ENCODE measurements around the gene TMEM151B.
A peak's percentile ranks its signal among the peaks of the same experiment; 100 is the strongest.

TMEM151B gene

DNA sequence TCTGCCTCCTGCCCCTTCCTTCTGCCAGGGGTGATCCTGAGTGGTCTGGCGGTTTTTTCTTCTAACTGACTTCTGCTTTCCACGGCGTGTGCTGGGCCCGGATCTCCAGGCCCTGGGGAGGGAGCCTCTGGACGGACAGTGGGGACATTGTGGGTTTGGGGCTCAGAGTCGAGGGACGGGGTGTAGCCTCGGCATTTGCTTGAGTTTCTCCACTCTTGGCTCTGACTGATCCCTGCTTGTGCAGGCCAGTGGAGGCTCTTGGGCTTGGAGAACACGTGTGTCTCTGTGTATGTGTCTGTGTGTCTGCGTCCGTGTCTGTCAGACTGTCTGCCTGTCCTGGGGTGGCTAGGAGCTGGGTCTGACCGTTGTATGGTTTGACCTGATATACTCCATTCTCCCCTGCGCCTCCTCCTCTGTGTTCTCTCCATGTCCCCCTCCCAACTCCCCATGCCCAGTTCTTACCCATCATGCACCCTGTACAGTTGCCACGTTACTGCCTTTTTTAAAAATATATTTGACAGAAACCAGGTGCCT, 36.6 kb upstream of the TMEM151B start:
- DNase-seq: no peak

DNA sequence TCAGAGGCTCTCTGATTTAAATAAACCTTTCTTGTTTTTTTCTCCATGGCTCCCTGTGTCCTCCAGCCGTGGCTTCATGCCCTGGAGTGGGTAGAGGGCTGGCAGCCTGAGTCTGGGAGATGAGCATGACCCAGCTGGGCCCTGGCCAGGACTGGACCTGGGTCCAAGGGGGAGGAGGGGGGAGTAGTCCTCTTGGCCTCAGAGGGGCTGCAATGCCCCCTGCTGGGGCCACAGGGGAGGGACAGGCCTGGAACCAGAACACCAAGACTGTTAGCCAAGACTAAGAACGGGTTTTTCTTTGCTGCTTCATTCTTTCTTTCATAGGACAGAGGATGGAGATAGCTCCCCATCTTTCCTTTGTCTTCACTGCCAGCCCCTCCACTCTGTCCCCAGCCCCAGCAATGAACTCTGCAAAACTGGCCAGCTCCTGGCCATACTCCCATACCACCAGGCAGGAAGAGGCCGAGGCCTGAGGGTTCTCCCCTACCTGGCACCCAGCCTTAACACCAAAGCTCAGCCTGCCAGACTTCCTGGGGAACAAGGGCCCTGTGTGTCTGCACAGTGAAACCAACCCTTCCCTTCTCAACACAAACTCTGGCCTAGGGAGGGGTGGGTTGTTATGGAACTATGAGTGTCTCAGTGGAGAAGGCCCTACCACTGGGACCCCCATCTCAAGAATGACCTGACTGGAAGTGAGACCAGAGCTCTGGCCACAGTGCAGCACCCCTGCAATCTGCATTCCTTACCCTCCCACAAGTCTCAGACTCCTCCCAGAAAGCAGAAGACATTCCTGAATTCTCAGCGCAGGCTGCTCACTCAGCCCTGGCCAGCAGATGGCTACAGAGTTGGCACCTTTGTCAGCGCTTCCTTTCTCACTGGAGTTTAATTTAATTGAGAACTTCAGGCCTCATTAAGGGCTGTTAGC, 35.9 kb upstream of the TMEM151B start:
- DNase-seq: no peak

DNA sequence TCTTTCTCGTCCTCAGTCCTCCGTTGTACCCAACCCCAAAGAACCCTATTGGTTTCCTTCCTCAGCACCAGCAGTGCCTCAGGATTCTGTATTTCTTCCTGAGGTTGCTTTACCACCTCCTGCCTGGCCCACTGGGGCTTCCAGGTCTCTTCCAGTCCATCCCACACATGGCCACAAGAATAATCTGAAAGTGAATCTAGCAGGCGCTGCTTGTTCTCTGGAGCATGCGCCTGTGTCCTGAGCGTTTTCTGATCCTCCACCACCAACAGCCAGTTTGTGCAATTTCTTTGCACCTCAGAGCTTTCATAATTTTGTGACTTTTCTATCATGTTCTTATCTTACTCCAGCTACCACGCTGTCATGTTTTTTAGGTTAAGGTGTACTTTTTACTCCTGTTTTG, 35.0 kb upstream of the TMEM151B start:
- DNase-seq: no peak

DNA sequence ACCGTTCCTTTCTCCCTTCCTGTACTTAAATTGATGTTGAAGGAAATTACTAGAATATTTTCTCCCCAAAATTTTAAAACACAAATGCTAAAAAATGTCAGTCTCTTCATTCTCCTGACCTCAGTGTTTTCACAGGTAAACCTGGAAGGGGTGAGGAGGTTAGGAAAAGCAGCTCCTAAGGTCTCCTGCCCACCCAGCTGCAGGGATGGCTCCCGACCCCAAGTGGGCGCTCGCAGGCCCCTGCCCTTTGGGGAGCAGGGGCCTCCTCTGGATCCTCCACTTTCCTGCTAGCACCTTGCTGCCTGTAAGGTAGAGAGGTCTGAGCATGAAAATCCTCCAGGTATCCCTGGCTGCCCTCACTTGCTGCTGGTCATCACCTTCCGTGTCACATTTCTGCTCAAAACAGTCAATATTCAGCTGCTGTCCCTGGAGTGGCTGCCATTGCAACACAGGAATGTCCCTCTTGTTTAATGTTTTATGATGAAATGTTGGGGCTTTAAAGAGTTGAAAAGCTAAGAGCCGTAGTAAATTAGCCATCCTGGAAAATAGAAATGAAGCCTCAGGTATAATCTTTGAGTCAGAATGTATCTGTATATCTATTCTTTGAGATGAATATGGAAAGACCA, 34.2 kb upstream of the TMEM151B start:
- no peak for DNase-seq

DNA sequence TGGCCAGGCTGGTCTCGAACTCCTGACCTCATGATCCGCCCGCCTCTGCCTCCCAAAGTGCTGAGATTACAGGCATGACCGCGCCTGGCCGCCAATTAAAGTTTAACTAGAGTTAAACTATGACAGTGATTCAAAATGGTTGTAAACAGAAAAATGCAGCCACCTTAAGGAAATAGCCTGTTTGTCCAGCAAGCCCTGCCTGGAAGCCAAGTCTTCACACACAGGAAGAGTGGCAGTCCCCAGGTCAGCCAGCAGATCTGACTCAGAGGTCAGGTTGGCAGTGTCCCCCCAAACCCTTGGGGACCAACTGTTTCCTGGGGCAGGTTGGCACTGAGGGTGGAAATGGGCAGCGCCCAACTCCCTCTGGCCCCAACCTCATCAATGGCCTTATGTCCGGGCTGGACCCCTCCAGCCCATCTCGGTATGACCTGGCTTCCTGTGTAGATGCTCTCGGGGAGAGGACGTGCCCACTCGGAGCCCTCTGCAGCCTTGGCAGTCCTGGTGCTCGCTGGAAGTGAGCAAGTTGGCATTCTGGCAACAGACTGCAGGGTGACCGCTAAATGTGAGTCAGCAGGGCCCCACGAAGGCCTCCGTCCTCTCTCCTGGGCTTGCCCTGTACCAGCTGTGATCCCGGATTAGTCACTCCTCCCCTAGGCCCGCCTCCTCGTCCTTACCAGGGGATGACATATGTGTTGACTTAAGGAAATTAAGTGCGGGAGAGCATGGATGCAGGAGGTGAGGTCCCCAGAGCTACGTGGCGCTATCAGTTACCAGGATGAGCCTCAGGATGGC, 33.0 kb upstream of the TMEM151B start:
- peak; percentile 84 for DNase-seq

DNA sequence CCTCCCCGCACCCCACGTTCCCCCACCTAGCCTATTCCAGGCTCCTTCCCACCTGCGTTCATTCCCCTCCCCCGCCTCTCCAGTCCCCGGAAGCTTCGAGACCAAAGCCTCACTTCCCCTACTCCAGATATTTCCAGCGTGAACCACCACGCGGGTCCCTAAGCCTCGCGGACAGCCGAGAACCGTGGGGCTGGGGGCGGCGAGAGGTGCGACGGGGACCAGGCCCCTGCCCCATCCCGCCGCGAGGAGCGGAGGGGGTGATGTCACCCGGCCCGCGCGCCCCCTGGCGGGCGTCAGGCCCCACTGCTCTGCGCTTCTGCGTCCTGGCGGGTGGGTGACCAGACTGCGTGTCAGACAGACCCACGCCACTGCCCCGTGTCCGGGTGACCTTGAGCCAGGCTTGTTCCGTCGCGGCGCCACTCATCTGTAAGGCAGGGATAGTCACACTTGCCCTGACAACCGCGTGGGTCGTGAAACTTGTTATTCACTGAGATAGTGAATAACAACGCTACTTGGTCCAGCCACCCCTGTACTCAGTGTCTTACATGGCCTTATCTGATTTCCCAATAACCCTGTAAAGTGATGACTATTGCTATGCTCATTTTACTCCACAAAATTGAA, 32.3 kb upstream of the TMEM151B start:
- peak; percentile 89 for DNase-seq

DNA sequence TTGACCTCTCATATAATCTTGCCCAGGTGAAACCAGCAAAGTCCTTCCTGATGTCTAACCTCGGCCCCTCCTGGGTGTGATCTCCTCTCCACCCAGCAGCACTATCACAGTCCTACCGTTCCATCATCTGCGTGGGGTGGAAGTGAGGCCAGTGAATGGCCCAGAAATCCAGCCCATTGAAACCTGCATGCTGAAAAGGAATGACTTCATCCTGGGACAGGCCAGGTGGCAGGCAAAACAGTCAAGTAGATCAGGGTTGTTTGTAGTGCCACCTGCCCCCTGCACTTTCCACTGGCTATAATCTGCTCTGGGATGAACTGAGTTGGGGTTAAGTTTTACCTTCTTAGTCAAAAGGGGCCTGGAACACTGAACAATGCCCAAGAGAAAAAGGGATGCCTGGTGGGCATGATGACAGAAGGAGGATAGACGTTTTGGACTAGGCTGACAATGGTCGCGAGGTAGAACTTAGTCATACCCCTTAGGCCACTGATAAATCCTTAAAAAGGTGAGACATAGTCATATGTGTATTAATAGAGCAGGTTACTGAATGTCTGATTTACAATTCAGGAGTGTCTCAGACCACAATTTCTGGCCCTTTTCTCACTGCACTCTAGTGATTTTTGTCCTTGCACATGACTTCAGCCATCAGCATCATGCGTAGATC, 31.4 kb upstream of the TMEM151B start:
- DNase-seq: no peak

DNA sequence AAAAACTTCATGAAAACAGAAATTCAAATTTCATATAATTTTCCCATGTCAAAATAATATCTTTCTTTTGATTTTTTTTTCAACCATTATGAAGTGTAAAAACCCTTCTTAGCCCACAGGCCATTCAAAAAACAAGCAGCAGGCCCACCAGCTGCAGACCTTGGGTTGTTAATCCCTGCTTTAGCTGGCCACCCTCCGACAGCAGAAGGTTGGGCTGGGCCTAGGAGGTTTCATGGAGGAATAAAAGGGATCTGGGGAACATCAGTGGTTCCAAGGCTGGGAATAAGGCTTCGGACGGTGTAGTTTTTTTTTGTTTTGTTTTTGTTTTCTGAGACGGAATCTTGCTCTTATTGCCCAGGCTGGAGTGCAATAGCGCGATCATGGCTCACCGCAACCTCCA, 26.9 kb upstream of the TMEM151B start:
- DNase-seq: no peak

DNA sequence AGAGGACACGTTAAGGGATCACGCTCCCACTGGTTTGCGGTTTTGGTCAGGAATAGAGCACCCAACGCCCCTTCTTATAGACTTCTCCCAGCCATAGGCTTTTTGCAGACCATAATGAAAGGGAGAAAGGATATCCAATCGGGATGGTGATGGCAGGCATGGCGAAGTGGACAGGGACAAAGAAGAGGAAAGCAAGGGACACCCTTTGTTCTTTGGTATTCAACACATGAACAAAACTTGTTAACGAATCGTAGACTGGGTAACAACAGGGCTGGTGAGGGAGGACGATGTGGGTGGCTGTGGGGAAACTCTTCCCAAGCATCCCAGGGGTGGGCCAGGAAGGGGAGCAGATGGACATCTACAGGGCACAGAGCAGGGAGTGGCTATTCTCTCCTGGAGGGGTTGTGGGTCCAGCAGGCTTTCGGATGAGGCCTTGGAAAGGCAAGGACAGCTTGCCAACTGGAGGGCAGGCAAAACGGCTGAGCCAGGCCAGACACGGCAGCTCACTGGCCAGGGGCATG, 24.8 kb upstream of the TMEM151B start:
- DNase-seq: no peak

DNA sequence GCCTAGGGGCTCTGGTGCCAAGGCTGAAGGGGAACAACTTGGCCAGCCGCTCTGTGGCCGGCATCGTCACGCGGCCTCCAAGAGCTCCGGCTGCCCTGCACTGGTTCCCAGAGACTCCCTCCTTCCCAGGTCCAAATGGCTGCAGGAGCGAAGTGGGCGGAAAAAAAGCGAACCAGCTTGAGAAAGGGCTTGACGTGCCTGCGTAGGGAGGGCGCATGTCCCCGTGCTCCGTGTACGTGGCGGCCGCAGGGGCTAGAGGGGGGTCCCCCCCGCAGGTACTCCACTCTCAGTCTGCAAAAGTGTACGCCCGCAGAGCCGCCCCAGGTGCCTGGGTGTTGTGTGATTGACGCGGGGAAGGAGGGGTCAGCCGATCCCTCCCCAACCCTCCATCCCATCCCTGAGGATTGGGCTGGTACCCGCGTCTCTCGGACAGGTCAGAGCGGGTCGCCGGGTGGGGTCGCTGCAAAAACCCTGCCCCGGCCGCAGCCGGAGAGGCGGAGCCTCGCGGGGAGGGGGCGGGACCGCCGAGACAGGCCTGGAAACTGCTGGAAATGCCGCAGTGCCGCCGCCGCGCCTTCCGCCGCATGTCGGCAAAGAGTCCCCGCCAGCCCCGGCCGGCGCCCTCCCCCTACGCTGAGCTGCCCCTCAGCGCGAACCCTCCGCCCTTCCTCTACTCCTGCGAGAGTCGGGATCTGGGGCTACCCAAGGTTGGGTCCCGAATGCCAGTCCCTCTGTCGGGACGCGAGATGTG, 24.2 kb upstream of the TMEM151B start:
- DNase-seq: peak; percentile 91

DNA sequence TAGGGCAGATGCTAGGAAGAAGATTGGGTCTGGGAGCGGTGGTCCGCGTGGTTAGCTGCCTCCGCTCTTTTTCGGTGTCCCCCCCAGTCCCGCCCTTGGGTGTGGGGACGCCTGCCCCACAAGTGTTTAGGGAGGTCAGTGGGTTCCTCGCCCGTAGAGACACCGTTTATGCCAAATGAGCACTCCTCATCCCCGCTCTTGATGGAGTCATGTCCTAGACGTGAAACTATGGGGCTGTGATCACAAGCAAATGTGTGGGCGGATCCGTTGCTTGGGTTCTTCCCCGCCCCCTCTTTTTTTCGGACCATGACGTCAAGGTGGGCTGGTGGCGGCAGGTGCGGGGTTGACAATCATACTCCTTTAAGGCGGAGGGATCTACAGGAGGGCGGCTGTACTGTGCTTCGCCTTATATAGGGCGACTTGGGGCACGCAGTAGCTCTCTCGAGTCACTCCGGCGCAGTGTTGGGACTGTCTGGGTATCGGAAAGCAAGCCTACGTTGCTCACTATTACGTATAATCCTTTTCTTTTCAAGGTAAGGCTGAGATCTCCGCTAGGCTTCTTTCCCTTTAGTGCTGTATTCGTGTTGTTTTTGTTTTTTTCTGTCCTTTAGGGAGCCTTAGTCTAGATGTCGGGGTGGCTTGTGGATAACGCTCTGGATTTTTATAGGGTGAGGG, 23.4 kb upstream of the TMEM151B start, which contains the start of gene HSP90AB1:
Gene HSP90AB1, plus strand, starts transcription at position 439 of the 675 bp plus-strand sequence. CDS start 1,529 bp downstream, outside the sequence.
- peak; percentile 97 for DNase-seq

DNA sequence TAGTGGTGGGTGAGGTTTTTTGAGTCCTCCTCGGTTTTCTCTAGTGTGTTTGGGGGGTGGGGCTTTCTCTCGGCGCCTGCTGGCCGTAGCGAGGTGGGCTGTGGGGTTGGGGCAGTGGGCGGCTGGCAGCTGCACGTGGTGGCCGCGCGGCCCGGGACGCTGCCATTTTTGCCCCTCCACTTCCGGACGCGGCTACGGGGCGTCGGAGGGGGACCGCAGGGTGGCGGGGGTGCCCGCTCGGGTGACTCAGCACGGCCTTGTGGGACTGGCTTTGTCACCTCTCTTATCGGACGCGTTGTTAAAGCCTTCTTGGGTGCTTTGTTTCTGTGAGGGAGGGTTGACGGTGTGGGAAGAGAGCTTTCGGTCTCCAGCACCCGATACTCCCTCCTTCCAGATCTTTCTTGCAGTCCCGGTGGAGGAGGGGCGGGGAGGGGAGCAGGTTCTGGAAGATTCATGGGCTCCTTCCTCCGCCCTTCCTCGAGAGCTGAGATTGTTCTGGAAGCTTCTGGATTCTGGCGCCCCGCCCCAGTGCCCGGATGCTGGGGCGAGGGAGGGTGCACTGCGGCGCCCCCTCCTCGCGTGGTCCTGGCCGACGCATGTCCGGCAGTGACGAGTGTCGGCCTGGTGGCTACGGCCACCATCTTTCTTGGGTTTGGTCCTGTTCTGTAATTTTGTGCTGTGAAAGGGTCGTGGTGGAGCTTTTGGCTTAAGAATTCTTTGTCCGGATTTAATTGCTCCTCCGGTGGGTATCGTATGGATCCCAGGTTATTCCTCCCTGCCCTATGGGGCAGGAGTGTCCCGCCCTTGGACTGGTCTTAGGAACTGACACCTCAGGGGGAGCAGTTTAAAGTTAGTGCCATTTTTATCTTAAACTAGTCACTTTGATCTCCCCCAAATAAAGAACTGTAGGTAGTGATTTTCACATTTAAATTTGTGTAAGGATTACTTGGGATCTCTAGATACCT, 22.6 kb upstream of the TMEM151B start:
- DNase-seq: peak; percentile 90

DNA sequence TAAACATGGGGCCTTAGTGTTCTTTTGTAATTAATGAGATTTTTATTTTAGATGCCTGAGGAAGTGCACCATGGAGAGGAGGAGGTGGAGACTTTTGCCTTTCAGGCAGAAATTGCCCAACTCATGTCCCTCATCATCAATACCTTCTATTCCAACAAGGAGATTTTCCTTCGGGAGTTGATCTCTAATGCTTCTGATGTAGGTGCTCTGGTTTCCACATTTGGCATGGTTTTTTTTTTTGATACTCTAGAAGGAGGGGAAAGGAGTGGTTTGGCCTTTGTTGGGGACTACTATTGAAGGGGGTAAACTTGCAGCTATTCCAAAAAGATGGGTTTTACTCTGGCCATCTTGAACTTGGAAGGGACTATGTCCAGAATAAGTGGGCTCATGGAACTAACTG, 21.7 kb upstream of the TMEM151B start:
- DNase-seq: no peak

DNA sequence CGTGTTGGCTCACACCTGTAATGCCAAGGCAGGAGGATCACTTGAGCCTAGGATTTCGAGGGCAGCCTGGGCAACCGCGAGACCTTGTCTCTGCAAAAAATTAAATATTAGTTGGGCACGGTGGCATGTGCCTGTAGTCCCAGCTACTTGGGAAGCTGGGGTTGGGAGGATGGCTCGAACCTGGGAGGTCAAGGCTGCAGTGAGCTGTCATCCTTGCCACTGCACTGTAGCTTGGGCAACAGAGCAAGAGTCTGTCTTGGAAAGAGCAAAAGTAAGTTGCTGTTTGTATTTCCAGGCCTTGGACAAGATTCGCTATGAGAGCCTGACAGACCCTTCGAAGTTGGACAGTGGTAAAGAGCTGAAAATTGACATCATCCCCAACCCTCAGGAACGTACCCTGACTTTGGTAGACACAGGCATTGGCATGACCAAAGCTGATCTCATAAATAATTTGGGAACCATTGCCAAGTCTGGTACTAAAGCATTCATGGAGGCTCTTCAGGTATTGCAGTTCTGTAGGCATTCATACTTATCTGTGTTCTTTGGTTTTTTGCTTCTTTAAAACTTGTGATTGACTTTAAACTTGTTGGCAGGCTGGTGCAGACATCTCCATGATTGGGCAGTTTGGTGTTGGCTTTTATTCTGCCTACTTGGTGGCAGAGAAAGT, 21.0 kb upstream of the TMEM151B start:
- no peak for DNase-seq

DNA sequence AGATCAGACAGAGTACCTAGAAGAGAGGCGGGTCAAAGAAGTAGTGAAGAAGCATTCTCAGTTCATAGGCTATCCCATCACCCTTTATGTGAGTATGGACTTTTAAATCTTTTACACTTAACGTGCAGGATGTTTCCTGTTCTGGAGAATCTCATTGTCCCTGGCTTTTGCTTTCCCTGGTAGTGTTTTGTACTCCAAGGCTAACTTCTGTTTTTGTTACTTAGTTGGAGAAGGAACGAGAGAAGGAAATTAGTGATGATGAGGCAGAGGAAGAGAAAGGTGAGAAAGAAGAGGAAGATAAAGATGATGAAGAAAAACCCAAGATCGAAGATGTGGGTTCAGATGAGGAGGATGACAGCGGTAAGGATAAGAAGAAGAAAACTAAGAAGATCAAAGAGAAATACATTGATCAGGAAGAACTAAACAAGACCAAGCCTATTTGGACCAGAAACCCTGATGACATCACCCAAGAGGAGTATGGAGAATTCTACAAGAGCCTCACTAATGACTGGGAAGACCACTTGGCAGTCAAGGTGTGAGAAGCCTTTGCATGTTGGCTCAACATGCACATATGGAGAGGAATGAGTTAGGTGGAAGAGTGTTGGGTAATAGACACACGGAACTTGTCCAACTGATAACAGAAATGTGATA, 20.1 kb upstream of the TMEM151B start:
- no peak for DNase-seq

DNA sequence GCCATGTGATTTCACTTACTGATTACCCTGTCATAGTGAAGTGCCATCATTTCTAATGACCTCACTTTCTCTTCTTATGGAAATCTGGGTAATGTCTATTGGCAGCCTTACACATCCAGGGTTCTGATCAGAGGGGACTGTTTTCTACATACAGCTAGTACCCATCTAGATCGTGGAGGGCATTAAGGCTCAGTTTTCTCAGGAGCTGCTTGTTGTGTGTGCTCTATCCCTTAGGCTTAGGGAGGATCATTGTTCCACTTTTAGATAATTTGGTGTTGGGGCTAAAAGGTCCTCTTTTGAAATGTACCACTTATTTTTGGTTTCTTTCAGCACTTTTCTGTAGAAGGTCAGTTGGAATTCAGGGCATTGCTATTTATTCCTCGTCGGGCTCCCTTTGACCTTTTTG, 19.5 kb upstream of the TMEM151B start:
- no peak for DNase-seq

DNA sequence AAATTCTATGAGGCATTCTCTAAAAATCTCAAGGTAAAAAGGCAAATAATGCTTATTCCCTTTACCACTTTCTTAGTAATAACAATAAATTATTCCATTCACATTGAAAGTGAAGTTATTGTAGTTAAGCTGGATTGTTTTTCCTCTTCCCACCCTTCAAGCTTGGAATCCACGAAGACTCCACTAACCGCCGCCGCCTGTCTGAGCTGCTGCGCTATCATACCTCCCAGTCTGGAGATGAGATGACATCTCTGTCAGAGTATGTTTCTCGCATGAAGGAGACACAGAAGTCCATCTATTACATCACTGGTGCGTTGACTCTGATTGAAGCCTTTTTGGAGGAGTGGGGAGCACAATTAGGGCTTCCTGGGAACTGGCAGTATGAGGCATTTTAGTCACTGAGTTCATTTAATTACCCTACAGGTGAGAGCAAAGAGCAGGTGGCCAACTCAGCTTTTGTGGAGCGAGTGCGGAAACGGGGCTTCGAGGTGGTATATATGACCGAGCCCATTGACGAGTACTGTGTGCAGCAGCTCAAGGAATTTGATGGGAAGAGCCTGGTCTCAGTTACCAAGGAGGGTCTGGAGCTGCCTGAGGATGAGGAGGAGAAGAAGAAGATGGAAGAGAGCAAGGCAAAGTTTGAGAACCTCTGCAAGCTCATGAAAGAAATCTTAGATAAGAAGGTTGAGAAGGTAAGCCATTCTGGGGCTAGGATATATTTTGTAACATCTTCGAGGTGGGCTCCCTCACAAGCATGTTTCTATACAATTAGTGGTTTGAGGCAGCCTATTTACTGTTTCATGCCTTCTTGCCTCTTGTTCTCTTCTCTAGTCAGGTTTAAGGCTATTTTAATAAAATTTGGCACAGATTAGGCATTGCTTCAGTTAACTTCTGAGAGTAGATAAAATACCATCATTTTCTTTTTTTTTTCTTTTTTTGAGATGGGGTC, 18.4 kb upstream of the TMEM151B start:
- no peak for DNase-seq
